ENCODE results near the gene TMC4. TPM values are rescaled to one million over a fixed set of nuclear protein-coding genes. Genes with fewer than 3 reads are reported as not detected.

TMC4 gene
- total RNA-seq, 1 donor = 0.27 TPM

- DNase-seq (ENCODE audit: low read depth) = no peak
- no peak overlapping the region for H3K4me3 ChIP-seq (ENCODE audit: low read depth, low read length)
- TF ChIP-seq CTCF (IDR thresholded peaks at IDR 0.05; ENCODE audit: insufficient read depth, low read length) = no peak
These were observed 33.8 kb upstream of the TMC4 start for GRCh38 chr19:54206831-54207177.

DNA sequence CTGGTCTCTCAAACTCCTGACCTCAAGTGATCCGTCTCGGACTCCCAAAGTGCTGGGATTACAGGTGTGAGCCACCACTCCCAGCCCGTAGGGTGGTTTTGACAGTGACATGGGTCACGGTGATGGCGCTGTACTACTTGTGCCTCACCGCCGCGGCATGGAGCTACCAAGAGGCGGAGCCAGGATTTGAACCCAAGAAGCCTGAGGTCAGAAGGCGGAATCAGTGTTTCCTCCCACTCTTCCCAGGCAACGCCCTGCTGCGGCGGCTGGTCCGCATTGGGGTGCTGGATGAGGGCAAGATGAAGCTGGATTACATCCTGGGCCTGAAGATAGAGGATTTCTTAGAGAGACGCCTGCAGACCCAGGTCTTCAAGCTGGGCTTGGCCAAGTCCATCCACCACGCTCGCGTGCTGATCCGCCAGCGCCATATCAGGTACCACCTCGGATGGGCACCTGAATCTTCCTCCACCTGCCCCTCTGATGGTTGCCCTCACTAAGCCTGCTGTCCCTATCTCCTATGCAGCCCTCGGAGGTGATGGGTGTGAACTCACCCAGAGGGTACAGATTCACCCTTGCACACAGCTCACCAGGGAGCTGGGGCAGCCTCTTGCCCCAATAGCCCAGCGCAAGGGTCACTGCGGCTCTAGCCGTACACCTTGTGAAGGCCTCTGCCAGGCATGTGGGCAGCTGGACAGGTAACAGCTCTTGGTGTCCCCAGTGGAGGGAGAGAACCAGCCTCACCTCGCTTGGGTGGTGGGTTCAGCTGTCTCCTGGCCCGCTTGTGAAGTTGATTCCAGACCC lies 33.3 kb upstream of the TMC4 start:
- DNase-seq (ENCODE audit: low read depth) = no peak
- no peak overlapping the region for H3K4me3 ChIP-seq (ENCODE audit: low read depth, low read length)
- TF ChIP-seq CTCF (IDR thresholded peaks at IDR 0.05; ENCODE audit: insufficient read depth, low read length) = no peak

DNA sequence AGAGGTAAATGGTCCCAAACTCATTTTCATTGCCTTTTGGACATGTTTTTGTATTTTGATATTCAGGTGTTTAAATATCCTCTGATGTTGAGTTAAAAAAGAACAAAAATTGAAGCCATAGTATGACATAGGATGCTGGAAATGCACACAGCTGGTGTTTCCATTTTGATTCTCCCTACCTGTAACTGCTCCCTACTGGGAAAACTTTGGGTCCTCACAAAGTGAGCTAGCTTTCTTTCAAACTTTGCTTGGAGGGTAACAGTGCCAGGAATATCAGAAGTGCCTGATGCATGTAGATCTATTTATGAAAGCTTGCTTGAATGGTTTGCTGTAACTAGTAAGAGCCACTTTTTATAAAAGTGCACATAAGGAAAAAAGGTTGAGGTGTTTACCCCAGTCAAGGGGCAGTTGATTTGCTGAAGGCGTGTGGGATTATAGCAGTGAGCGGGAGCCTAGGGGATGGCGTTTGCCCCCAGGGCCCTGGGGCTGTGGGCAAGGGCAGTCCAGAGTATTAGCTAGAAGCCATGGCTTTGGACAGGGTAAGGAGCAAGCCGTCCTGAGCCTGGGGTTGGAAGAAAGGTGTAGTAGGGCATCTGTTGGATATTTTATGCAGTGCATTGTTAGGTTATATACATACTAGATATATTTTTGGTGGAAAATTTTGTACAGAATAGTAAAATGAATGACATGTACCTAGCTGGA lies 32.0 kb upstream of the TMC4 start:
- DNase-seq (ENCODE audit: low read depth) = no peak
- no peak for TF ChIP-seq CTCF (IDR thresholded peaks at IDR 0.05; ENCODE audit: insufficient read depth, low read length)
- no peak overlapping the region for H3K4me3 ChIP-seq (ENCODE audit: low read depth, low read length)

DNA sequence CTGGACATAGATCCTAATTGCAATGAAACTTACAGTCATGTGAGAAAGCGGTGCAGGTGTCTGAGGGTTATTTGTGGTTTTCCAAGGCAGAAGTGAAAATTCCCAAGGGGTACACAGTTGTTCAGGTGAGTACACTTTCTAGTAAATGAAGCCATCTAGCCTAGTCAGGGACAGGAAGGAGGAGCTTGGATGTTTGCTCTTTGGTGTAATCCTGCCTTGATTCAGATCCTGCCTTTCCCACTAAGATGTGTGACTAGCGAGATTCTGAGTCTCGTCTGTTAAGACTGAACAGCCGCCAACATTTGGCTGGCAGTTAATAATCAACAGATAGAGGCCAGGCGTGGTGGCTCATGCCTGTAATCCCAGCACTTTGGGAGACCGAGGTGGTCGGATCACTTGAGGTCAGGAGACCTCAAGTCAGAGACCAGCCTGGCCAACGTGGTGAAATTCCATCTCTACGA lies 30.2 kb upstream of the TMC4 start:
- TF ChIP-seq CTCF (IDR thresholded peaks at IDR 0.05; ENCODE audit: insufficient read depth, low read length) = no peak

DNA sequence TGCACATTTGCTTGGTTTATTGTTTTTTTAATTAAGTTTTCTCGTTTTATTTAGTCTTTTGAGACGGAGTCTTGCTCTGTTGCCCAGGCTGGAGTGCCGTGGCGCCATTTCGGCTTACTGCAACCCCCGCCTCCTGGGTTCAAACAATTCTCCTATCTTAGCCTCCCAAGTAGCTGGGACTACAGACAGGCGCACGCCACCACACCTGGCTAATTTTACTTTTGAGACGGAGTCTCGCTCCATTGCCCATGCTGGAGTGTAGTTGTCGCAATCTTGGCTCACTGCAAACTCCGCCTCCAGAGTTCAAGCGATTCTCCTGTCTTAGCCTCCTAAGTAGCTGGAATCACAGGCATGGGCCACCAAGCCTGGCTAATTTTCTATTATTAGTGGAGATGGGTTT lies 29.0 kb upstream of the TMC4 start:
- no peak for TF ChIP-seq CTCF (IDR thresholded peaks at IDR 0.05; ENCODE audit: insufficient read depth, low read length)
- no peak for DNase-seq (ENCODE audit: low read depth)
- H3K4me3 ChIP-seq (ENCODE audit: low read depth, low read length) = peak overlapping the region; percentile 71

More for the DNA sequence above, 30.2 kb upstream of the TMC4 start:
- peak; percentile 30 for DNase-seq (ENCODE audit: low read depth)
- peak overlapping the region; percentile 71 for H3K4me3 ChIP-seq (ENCODE audit: low read depth, low read length)

- no peak for TF ChIP-seq CTCF (IDR thresholded peaks at IDR 0.05; ENCODE audit: insufficient read depth, low read length)
These were observed 28.3 kb upstream of the TMC4 start for GRCh38 chr19:54201172-54201701.

More at GRCh38 chr19:54201172-54201701, 28.3 kb upstream of the TMC4 start:
- no peak for DNase-seq (ENCODE audit: low read depth)
- H3K4me3 ChIP-seq (ENCODE audit: low read depth, low read length) = peak overlapping the region; percentile 71
